ENCODE data around the gene ENPP7. TPM values are rescaled to one million over a fixed set of nuclear protein-coding genes. Genes with fewer than 3 reads are reported as not detected.

Gene ENPP7
- total and polyA plus RNA-seq, 10 donors = 0.34 to 0.85 (median 0.51) TPM; not detected in 5

GRCh38 chr17:79720705-79721292 lies 9.9 kb upstream of the ENPP7 start:
- intact Hi-C loops (cut with DNase I; ENCODE audit: low total_unique reads) = no loop called here
- Histone ChIP-seq H3K4me3 (no peak overlapping the region), H3K27me3 (replicated peaks in 1 of 7) (peaks cover 0 to 11% (median 4%) of the 10 kb centered on the region in 7 donors), H3K36me3 (no peaks in the 10 kb centered on the region), H3K27ac (no peak overlapping the region), H3K9me3 (no peaks in the 10 kb centered on the region), H3K4me1 (peaks cover 0 to 19% (median 2%) of the 10 kb centered on the region in 6 donors)
- WGBS, 5 donors = 67 to 82% (median 78%) methylated on average over 15 of the region's 15 CpGs
- no peak for DNase-seq
- no peak for TF ChIP-seq POLR2AphosphoS5 (IDR thresholded peaks at IDR 0.05)
- no peak for TF ChIP-seq POLR2A (IDR thresholded peaks at IDR 0.05)
- no peak for TF ChIP-seq CTCF (IDR thresholded peaks at IDR 0.05 in 8 of 11, conservative IDR thresholded peaks at IDR 0.05 in 3 of 11)

GRCh38 chr17:79721993-79722671 lies 8.6 kb upstream of the ENPP7 start:
- Histone ChIP-seq H3K27ac (peak overlapping the region in 2 of 8 donors; percentile 8 to 48), H3K4me1 (peaks cover 0 to 19% (median 2%) of the 10 kb centered on the region in 6 donors), H3K9me3 (no peaks in the 10 kb centered on the region), H3K27me3 (replicated peaks in 1 of 7) (no peaks in the 10 kb centered on the region), H3K4me3 (no peak overlapping the region), H3K36me3 (no peaks in the 10 kb centered on the region)
- 53 to 73% (median 64%) methylated on average over 6 to 10 of the region's 10 CpGs for WGBS, 5 donors
- TF ChIP-seq CTCF (IDR thresholded peaks at IDR 0.05 in 8 of 11, conservative IDR thresholded peaks at IDR 0.05 in 3 of 11) (peak in 3 of 11 experiments; percentile 12 to 25 (median 24)), POLR2AphosphoS5 (IDR thresholded peaks at IDR 0.05) (no peak), POLR2A (IDR thresholded peaks at IDR 0.05) (no peak)
- no peak for DNase-seq
- intact Hi-C loops (cut with DNase I; ENCODE audit: low total_unique reads) = no loop called here

GRCh38 chr17:79722787-79723186 lies 8.0 kb upstream of the ENPP7 start:
- H3K4me1 ChIP-seq = peaks cover 0 to 19% (median 2%) of the 10 kb centered on the region in 6 donors
- WGBS, 5 donors = 81 to 92% (median 86%) methylated on average over 10 of the region's 10 CpGs
- H3K9me3 ChIP-seq = no peaks in the 10 kb centered on the region
- H3K4me3 ChIP-seq = no peak overlapping the region
- no peak for DNase-seq
- no peak for TF ChIP-seq CTCF (IDR thresholded peaks at IDR 0.05 in 8 of 11, conservative IDR thresholded peaks at IDR 0.05 in 3 of 11)
- no peak for TF ChIP-seq POLR2A (IDR thresholded peaks at IDR 0.05)
- TF ChIP-seq POLR2AphosphoS5 (IDR thresholded peaks at IDR 0.05) = no peak
- no peaks in the 10 kb centered on the region for H3K36me3 ChIP-seq
- no peaks in the 10 kb centered on the region for H3K27me3 ChIP-seq (replicated peaks in 1 of 7)
- peak overlapping the region in 1 of 8 donors; percentile 48 for H3K27ac ChIP-seq
- intact Hi-C loops (cut with DNase I; ENCODE audit: low total_unique reads) = no loop called here

Data from spleen (tissue), 11 donors.